Astrocyte (in vitro differentiated cells and primary cell): ENCODE data around the gene RNF150. TPM values are rescaled to one million over a fixed set of nuclear protein-coding genes. Genes with fewer than 3 reads are reported as not detected.

Source experiments
- DNase-seq: peaks from one replicate; pipeline ENCODE4 v3.0.0-alpha.2; 2010; ENCODE audit warnings: low read depth
- FAIRE-seq: peaks from 2 replicates; lab custom pipeline; 2011; peaks lifted over from hg19 to GRCh38; lab: Jason Lieb, UNC
- H2AFZ ChIP-seq: 2 replicates; pipeline ENCODE4 v1.6.0; 2012; ENCODE audit warnings: low read depth, low read length, inconsistent platforms
- H3K27ac ChIP-seq: 2 replicates; pipeline ENCODE4 v1.5.1; 2011; ENCODE audit warnings: low read depth, low read length, inconsistent platforms
- H3K27me3 ChIP-seq: 2 replicates; pipeline ENCODE4 v1.6.0; 2011; ENCODE audit warnings: low read length, inconsistent platforms; ENCODE audit not compliant: insufficient read depth
- H3K36me3 ChIP-seq: 2 replicates; pipeline ENCODE4 v1.5.1; 2011; ENCODE audit warnings: low read length, inconsistent platforms; ENCODE audit not compliant: insufficient read depth
- H3K4me1 ChIP-seq: 2 replicates; pipeline ENCODE4 v1.5.1; 2011; ENCODE audit warnings: low read length, inconsistent platforms; ENCODE audit not compliant: insufficient read depth
- H3K4me2 ChIP-seq: 2 replicates; pipeline ENCODE4 v1.6.0; 2012; ENCODE audit warnings: low read length, inconsistent platforms
- H3K4me3 ChIP-seq: 2 replicates; pipeline ENCODE4 v1.5.1; 2011; ENCODE audit warnings: low read depth, mild to moderate bottlenecking, low read length, inconsistent platforms; ENCODE audit not compliant: insufficient read depth
- H3K79me2 ChIP-seq: 2 replicates; pipeline ENCODE4 v1.6.0; 2012; ENCODE audit warnings: mild to moderate bottlenecking, low read length, inconsistent platforms; ENCODE audit not compliant: insufficient read depth
- H3K9ac ChIP-seq: 2 replicates; pipeline ENCODE4 v1.6.0; 2012; ENCODE audit warnings: mild to moderate bottlenecking, low read length, inconsistent platforms
- H3K9me3 ChIP-seq: 2 replicates; pipeline ENCODE4 v1.5.1; 2012; ENCODE audit warnings: low read depth, mild to moderate bottlenecking, low read length, inconsistent platforms; ENCODE audit not compliant: insufficient read depth
- H4K20me1 ChIP-seq: 2 replicates; pipeline ENCODE4 v1.6.0; 2012; ENCODE audit warnings: low read length, inconsistent platforms; ENCODE audit not compliant: insufficient read depth
- H3K27ac Mint-ChIP-seq: one replicate; pipeline ENCODE4 v1.8.0; 2021; ENCODE audit warnings: mild to moderate bottlenecking, mixed read lengths; ENCODE audit not compliant: unreplicated experiment
- H3K27me3 Mint-ChIP-seq: one replicate; pipeline ENCODE4 v1.8.0; 2021; ENCODE audit warnings: low read depth, mixed read lengths; ENCODE audit not compliant: unreplicated experiment
- H3K36me3 Mint-ChIP-seq: one replicate; pipeline ENCODE4 v1.8.0; 2021; ENCODE audit warnings: low read depth, mixed read lengths; ENCODE audit not compliant: unreplicated experiment
- H3K4me1 Mint-ChIP-seq: one replicate; pipeline ENCODE4 v1.8.0; 2021; ENCODE audit warnings: low read depth, mixed read lengths; ENCODE audit not compliant: unreplicated experiment
- H3K4me3 Mint-ChIP-seq: one replicate; pipeline ENCODE4 v1.8.0; 2021; ENCODE audit warnings: mild to moderate bottlenecking, moderate library complexity, mixed read lengths; ENCODE audit not compliant: unreplicated experiment
- H3K9me3 Mint-ChIP-seq: one replicate; pipeline ENCODE4 v1.8.0; 2021; ENCODE audit warnings: mild to moderate bottlenecking, mixed read lengths; ENCODE audit not compliant: unreplicated experiment
- CTCF ChIP-seq: IDR thresholded peaks from 2 replicates; pipeline ENCODE4 v1.5.1; 2011; ENCODE audit warnings: low read depth, mild to moderate bottlenecking, inconsistent platforms, low read length, moderate library complexity; ENCODE audit not compliant: insufficient read depth
- EZH2 ChIP-seq: IDR thresholded peaks from 2 replicates; pipeline ENCODE4 v1.6.1; 2012; ENCODE audit warnings: mild to moderate bottlenecking, low read length, inconsistent platforms; ENCODE audit not compliant: insufficient read depth
- total RNA-seq: library from RNA; stranded (reverse); gene quantifications from 2 replicates; pipeline ENCODE4 v1.2.1, GENCODE V29; 2021

The RNF150 gene
- total RNA-seq, 1 donor from 2014 or later = 5.2 TPM

GRCh38 chr4:140901736-140902336, 231.4 kb downstream of the RNF150 start:
- Mint-ChIP-seq H3K27ac (no peak overlapping the region), H3K9me3 (no peaks in the 10 kb centered on the region), H3K4me3 (no peak overlapping the region), H3K27me3 (peaks cover 2% of the 10 kb centered on the region), H3K4me1 (peaks cover 2% of the 10 kb centered on the region), H3K36me3 (no peaks in the 10 kb centered on the region)
- Histone ChIP-seq H3K27ac (no peak overlapping the region), H2AFZ (no peak overlapping the region), H3K4me1 (no peaks in the 10 kb centered on the region), H3K79me2 (no peaks in the 10 kb centered on the region), H3K4me2 (no peak overlapping the region), H4K20me1 (no peaks in the 10 kb centered on the region), H3K9ac (no peak overlapping the region), H3K9me3 (no peaks in the 10 kb centered on the region), H3K36me3 (no peaks in the 10 kb centered on the region), H3K4me3 (no peak overlapping the region), H3K27me3 (no peaks in the 10 kb centered on the region)
- FAIRE-seq (no peak), DNase-seq (no peak)
- TF ChIP-seq CTCF = no peak
- TF ChIP-seq EZH2 = no peak

GRCh38 chr4:140893939-140894338, 239.3 kb downstream of the RNF150 start:
- H3K4me1 Mint-ChIP-seq = no peaks in the 10 kb centered on the region
- no peaks in the 10 kb centered on the region for H3K36me3 Mint-ChIP-seq
- no peak for TF ChIP-seq EZH2
- no peak for TF ChIP-seq CTCF
- H3K27ac ChIP-seq = no peak overlapping the region
- FAIRE-seq = no peak
- peak; percentile 65 for DNase-seq
- H2AFZ ChIP-seq = no peak overlapping the region
- H3K36me3 ChIP-seq = no peaks in the 10 kb centered on the region
- no peak overlapping the region for H3K4me3 ChIP-seq
- no peak overlapping the region for H3K9ac ChIP-seq
- no peaks in the 10 kb centered on the region for H3K9me3 Mint-ChIP-seq
- no peak overlapping the region for H3K4me2 ChIP-seq
- H3K27ac Mint-ChIP-seq = no peak overlapping the region
- no peaks in the 10 kb centered on the region for H3K9me3 ChIP-seq
- no peak overlapping the region for H3K4me3 Mint-ChIP-seq
- H3K27me3 ChIP-seq = no peaks in the 10 kb centered on the region
- H3K27me3 Mint-ChIP-seq = no peaks in the 10 kb centered on the region
- H3K79me2 ChIP-seq = no peaks in the 10 kb centered on the region
- no peaks in the 10 kb centered on the region for H3K4me1 ChIP-seq
- H4K20me1 ChIP-seq = no peaks in the 10 kb centered on the region

GRCh38 chr4:140888054-140888453, 245.2 kb downstream of the RNF150 start:
- no peak for DNase-seq

More at GRCh38 chr4:140888054-140888453, 245.2 kb downstream of the RNF150 start:
- FAIRE-seq = no peak
- Histone ChIP-seq H3K4me1 (no peaks in the 10 kb centered on the region), H3K9me3 (no peaks in the 10 kb centered on the region), H3K36me3 (no peaks in the 10 kb centered on the region), H3K4me3 (no peak overlapping the region), H3K27ac (no peak overlapping the region), H2AFZ (no peak overlapping the region), H3K79me2 (no peaks in the 10 kb centered on the region), H3K4me2 (no peak overlapping the region), H3K9ac (no peak overlapping the region), H3K27me3 (no peaks in the 10 kb centered on the region), H4K20me1 (no peaks in the 10 kb centered on the region)
- H3K36me3 Mint-ChIP-seq = no peaks in the 10 kb centered on the region
- no peak for TF ChIP-seq CTCF
- TF ChIP-seq EZH2 = no peak
- H3K27me3 Mint-ChIP-seq = no peaks in the 10 kb centered on the region
- no peak overlapping the region for H3K4me3 Mint-ChIP-seq
- H3K27ac Mint-ChIP-seq = no peak overlapping the region
- H3K9me3 Mint-ChIP-seq = peaks cover 6% of the 10 kb centered on the region
- H3K4me1 Mint-ChIP-seq = no peaks in the 10 kb centered on the region
